ENCODE results near the gene TRPV3.

The TRPV3 gene

GRCh38 chr17:3547628-3548027 lies 10.0 kb downstream of the TRPV3 start:
- no peak for DNase-seq (ENCODE audit: low read depth in 1 of 2, low spot score in 1 of 2)

GRCh38 chr17:3546997-3547396 lies 10.6 kb downstream of the TRPV3 start:
- no peak for DNase-seq (ENCODE audit: low read depth in 1 of 2, low spot score in 1 of 2)

- DNase-seq (ENCODE audit: low read depth in 1 of 2, low spot score in 1 of 2): no peak
Measured at GRCh38 chr17:3546521-3546920, 11.1 kb downstream of the TRPV3 start.

GRCh38 chr17:3545151-3545550 lies 12.5 kb downstream of the TRPV3 start:
- DNase-seq (ENCODE audit: low read depth in 1 of 2, low spot score in 1 of 2): no peak

GRCh38 chr17:3544365-3544764 lies 13.2 kb downstream of the TRPV3 start:
- no peak for DNase-seq (ENCODE audit: low read depth in 1 of 2, low spot score in 1 of 2)

DNA sequence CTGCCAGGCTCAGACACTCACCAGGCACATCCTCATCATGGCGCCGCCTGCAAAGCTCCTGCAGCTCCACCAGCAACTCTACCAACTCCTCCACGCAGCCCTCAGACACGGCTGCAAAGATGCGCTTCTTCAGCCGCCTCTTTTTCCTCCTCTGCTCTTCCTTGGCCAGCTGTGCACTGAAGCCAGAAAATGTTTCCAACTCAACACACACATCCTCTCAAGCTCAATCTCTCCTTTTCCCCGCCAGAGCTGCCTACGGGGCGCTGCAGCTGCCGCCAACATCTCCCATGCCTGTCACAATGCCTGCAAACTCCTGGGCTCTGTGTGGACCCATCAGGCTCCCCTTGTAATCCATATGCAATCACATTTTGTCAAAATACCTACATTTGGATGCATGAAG lies 14.2 kb downstream of the TRPV3 start:
- no peak for DNase-seq (ENCODE audit: low read depth in 1 of 2, low spot score in 1 of 2)

DNA sequence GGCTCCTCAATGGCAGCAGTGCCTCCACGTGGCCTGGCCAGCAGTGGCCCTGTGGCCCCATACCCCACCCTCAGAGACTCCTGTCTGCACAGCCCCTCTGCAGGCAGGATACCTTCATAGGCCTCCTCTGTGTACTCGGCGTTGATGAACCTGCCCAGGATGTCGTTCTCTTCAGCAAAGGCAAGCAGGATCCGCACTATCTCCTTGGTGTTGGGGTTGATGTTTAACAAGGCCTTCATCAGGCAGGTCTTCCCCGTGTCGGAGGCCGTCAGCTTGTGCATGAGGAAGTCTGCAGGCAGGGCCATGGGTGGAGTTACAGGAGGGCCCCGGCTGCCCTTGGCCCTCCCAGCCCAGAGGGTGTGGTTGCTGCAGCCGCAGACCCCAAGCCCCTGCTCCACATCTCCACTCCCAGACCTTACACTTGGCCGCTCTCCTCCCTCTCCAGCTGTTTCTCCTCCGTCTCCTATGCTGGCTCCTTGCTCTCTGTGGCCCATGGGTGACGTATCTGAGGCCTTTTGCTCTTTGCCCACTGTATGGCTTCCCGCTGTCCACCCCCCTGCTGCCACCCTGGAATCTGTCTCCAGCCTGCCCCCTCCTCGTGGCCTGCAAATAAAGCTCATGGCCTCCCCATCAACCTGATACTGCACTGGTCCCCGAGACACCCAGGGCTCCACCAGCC lies 15.1 kb downstream of the TRPV3 start:
- DNase-seq (ENCODE audit: low read depth in 1 of 2, low spot score in 1 of 2): no peak

DNA sequence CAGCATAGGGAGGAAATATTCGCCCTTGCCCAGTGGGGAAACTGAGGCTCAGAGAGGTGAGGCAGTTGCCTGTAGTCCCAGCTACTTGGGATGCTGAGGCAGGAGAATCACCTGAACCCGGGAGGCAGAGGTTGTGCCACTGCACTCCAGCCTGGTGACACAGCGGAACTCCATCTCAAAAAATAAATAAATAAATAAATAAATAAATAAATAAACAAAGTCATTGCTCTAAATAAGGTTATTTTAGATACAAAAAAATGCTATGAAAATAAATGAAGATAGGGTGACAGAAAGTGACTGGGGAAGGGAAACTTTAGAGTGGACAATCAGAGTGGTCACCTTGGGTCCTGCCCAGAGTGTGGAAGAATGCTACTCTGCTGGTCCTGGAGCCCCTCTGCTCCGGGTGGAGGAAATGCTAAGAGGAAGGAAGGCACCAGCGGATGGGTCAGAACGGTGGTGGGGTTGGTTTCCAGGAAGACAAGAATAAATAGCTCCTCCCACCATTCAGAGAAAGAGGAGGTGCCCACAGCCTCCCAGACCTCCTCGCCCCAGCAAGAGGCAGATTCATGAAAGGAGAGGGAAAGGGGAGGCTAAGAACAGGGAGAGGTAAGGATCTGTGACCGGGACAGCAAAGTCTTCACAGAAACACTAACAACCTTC lies 17.6 kb downstream of the TRPV3 start:
- DNase-seq (ENCODE audit: low read depth in 1 of 2, low spot score in 1 of 2): no peak

- DNase-seq (ENCODE audit: low read depth in 1 of 2, low spot score in 1 of 2): no peak
Measured at GRCh38 chr17:3536716-3537115, 20.9 kb downstream of the TRPV3 start.

- DNase-seq (ENCODE audit: low read depth in 1 of 2, low spot score in 1 of 2): peak; percentile 18 to 23
Measured at GRCh38 chr17:3535253-3535995, 22.2 kb downstream of the TRPV3 start.

DNA sequence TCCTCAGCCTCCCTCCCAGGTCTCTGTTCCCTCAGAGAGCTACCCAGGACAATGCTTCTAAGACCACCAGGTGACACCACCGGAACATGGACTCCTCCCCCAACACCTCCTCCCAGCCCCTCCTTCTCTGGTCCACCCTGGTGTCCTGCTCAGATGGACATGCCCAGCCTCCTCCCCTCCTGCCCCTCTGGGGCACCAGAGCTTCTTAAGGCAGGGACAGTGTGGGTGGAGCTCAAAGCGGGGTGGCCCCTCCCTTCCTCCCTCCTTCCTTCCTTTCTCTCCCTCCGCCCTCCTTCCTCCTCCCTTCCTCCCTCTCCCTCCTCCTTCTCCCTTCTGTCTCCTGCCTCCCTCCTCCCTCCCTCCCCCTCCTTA lies 22.7 kb downstream of the TRPV3 start:
- DNase-seq (ENCODE audit: low read depth in 1 of 2, low spot score in 1 of 2): no peak

DNA sequence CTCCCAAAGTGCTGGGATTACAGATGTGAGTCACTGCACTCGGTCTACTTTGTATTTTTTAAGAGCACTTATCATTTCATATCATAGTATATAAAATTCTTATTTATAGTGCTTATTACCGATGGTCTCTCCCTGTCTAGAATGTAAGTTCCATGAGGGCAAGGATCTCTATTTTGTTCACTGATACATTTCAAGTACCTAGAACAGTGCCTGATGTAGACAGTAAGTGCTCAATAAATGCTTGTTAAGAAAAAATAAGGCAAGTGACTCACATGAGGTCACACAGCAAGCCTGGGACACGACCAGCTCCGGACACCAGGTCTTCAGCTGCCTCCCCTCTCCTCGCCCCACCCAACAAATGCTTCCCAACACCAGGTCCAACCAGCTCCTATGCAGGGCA lies 23.9 kb downstream of the TRPV3 start:
- no peak for DNase-seq (ENCODE audit: low read depth in 1 of 2, low spot score in 1 of 2)

DNA sequence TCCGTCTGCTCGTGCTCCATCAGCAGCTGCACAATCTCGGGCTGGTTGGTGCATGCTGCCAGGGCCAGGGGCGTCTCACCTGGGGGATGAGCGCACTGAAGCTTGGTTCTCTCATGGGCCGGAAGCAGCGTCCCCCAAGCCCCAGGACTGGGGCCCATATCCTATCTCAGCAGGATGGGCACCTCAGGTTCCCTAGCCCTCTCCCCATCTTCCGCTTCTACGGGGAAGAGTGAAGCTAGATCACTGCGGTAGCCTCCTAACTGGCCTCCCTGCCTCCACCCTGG lies 24.8 kb downstream of the TRPV3 start:
- no peak for DNase-seq (ENCODE audit: low read depth in 1 of 2, low spot score in 1 of 2)

GRCh38 chr17:3532106-3532858 lies 25.3 kb downstream of the TRPV3 start:
- DNase-seq (ENCODE audit: low read depth in 1 of 2, low spot score in 1 of 2): no peak

- DNase-seq (ENCODE audit: low read depth in 1 of 2, low spot score in 1 of 2): no peak
Measured at GRCh38 chr17:3531266-3532101, 26.1 kb downstream of the TRPV3 start.

DNA sequence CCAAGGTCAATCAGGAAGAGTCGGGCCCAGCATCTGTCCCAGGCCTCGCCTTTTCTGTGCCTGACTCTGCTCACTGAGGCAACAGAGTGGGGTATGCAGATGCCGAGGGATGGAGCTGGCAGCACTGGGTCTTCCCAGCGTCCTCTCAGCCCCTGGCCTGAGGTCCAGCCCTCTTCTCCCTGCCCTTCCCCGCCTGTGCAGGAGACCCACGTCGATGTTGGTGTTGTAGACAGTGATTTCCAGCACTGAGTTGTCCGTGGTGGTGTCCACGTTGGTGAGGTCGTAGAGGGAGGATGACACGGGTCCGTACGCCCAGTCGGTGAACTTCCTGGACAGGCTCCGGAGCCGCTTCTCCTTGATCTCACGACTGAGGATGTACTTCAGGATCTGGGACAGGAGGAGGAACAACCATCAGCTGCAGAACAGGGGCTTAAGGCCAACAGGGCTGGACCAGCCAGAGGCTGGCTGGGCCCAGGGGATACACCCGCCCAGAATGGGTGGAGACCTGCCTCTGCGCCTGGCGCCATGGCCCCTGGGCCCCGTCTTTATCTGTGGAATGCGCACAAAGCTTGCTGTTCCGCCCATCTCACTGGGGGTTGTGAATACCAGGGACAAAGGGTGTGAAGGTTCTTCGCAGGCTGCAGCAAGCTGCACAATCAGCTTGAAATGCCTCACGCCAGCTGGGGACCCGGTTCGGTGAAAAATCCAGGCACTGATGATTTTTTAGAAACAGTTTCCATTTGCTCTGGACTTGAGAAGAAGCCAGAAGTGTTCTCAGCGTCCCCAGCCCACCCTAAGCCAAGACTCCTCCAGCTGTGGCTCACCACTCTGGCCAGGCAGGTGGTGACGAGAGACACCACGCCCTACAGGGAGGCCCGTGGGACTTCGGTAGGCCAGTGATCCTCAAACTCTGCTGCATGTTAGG lies 27.5 kb downstream of the TRPV3 start:
- no peak for DNase-seq (ENCODE audit: low read depth in 1 of 2, low spot score in 1 of 2)

DNA sequence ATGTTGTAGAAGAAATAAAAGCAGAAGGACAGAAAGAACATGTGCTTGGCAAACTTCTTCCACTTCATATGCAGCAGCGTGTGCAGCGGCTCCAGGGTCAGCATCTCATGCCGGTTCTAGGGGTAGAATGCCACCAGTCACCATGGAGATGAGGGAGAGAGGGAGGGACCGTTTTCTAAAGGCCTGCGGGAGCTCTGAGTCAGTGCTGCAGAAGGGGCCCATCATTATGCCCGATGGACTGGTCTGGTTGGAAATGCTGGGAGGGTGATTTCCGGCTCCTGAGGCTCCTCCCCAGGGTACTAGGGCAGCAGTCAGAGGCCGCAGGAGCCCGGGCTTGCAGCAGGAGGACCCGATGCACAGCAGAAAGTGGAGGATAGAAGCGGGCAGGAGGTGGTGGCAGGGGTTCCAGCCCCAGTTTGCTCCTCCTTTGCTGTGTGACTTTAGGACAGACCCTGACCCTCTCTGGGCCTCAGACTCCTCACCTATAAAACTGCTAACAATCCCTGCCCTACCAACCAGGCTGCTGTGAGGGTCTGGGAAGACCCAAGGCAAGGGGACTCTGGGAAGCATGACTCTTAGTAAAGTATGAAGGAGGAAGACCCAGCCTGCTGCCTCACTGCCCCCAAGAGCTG lies 28.6 kb downstream of the TRPV3 start:
- DNase-seq (ENCODE audit: low read depth in 1 of 2, low spot score in 1 of 2): no peak

- no peak for DNase-seq (ENCODE audit: low read depth in 1 of 2, low spot score in 1 of 2)
Measured at GRCh38 chr17:3528403-3528851, 29.2 kb downstream of the TRPV3 start.

GRCh38 chr17:3527896-3528295 lies 29.7 kb downstream of the TRPV3 start:
- no peak for DNase-seq (ENCODE audit: low read depth in 1 of 2, low spot score in 1 of 2)
